ENCODE data around the gene TPK1. TPM values are rescaled to one million over a fixed set of nuclear protein-coding genes. Genes with fewer than 3 reads are reported as not detected.

The TPK1 gene
- total RNA-seq, 1 donor from 2014 or later: 2.2 TPM

DNA sequence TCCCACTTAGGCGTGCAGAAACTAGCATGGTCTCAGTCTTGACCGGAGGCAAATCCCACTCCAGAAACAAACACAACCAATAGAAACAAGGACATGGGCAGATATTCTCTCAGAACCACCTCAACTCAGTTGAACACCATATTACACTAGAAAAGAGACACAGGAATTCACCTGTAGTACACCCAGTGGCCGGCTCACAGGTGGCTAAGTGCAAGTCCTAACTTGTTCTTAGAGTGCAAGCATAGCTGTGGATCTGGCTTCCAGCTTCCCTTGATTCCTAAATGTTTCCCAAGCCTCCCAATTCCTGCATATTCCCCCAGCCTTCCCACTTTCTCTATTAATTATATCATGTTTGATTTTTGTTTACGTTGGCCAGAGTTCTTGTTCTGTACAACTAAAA lies 164.4 kb downstream of the TPK1 start:
- H3K27ac Mint-ChIP-seq: no peak overlapping the region

DNA sequence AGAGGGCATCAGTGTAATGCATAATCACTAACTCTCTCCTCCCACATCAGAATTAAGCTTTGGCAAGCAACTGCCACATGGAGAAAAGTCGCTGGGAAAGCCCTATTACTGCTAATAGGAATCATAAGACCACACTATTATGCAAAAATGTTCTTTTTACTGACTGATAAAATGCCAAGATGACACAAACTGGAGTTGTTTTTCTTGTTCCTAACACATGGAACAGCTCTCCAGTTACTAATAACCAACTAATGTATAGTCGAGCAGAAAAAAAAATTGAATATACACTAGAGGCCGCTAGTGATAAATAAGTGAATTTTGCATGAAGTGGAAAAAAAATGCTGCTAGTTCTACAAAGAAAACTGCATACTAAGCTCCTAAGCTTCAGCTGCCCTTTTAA lies 165.6 kb downstream of the TPK1 start:
- Mint-ChIP-seq H3K9me3 (ENCODE audit: low read depth) (no peaks in the 10 kb centered on the region), H3K4me3 (ENCODE audit: low read depth) (no peak overlapping the region), H3K4me1 (ENCODE audit: low read depth) (peaks cover 4% of the 10 kb centered on the region), H3K27me3 (no peaks in the 10 kb centered on the region), H3K27ac (no peak overlapping the region), H3K36me3 (ENCODE audit: insufficient read depth) (no peaks in the 10 kb centered on the region)
- no peak for DNase-seq (ENCODE audit: low spot score, unreplicated experiment)
- TF ChIP-seq, protein P1, sequence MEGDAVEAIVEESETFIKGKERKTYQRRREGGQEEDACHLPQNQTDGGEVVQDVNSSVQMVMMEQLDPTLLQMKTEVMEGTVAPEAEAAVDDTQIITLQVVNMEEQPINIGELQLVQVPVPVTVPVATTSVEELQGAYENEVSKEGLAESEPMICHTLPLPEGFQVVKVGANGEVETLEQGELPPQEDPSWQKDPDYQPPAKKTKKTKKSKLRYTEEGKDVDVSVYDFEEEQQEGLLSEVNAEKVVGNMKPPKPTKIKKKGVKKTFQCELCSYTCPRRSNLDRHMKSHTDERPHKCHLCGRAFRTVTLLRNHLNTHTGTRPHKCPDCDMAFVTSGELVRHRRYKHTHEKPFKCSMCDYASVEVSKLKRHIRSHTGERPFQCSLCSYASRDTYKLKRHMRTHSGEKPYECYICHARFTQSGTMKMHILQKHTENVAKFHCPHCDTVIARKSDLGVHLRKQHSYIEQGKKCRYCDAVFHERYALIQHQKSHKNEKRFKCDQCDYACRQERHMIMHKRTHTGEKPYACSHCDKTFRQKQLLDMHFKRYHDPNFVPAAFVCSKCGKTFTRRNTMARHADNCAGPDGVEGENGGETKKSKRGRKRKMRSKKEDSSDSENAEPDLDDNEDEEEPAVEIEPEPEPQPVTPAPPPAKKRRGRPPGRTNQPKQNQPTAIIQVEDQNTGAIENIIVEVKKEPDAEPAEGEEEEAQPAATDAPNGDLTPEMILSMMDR (IDR thresholded peaks at IDR 0.05; ENCODE audit: unreplicated experiment): no peak

More for the DNA sequence above, 164.4 kb downstream of the TPK1 start:
- Mint-ChIP-seq H3K9me3 (ENCODE audit: low read depth) (no peaks in the 10 kb centered on the region), H3K4me1 (ENCODE audit: low read depth) (no peaks in the 10 kb centered on the region), H3K27me3 (no peaks in the 10 kb centered on the region), H3K36me3 (ENCODE audit: insufficient read depth) (no peaks in the 10 kb centered on the region), H3K4me3 (ENCODE audit: low read depth) (no peak overlapping the region)
- TF ChIP-seq, protein P1 (IDR thresholded peaks at IDR 0.05; ENCODE audit: unreplicated experiment): no peak
- DNase-seq (ENCODE audit: low spot score, unreplicated experiment): no peak

DNA sequence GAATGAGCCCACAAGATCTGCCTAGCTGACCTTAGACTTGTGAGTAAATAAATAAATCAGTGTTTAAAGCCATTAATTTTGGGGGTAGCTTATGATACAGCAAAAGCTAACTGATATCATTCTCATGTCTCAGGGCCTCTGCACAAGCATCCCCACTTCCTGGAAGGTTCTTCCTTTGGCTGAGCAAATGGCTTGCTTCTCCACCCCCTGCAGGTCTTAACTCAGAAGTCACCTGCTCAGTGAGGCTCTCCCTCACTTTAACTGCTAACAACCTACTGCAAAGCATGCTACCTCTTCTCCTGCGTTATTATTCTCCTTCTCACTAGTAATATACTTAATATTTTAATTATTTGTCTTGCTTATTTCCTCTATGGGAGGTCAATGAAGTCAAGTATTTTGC lies 167.3 kb downstream of the TPK1 start:
- DNase-seq (ENCODE audit: low spot score, unreplicated experiment): no peak
- H3K36me3 Mint-ChIP-seq (ENCODE audit: insufficient read depth): peaks cover 2% of the 10 kb centered on the region

DNA sequence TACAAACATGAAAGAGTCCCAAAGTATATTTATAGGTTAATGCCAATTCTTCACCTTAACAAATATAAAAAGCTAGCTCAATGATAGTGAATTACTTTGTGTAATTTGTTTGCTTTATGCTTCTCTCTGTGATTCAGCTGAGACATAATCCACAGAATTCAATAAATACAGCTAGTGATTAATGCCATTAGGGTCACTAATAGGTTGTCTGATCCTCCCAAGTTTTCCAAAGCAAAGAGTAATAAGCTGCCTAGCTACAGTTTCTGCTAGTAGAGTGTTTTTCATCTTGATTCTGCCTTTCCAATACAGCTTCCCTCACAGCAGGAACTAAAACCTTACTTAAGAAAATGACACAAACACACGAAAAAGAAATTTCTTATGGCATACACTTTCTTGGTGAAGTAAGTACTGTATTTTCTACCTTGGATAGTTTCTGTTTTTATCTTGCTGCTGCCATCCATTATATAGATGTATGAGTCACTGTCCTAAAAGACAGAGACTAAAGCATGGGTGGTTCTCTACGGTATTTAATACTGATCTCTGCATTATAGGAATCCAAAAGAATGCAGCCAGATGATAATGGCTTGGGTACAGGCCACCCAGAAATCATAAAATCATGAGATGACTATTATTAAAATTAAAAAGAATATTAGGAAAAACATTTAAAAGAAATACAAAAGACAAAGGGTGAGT lies 170.0 kb downstream of the TPK1 start:
- Mint-ChIP-seq H3K36me3 (ENCODE audit: insufficient read depth) (peaks cover 2% of the 10 kb centered on the region), H3K27me3 (no peaks in the 10 kb centered on the region), H3K9me3 (ENCODE audit: low read depth) (peaks cover 6% of the 10 kb centered on the region), H3K4me1 (ENCODE audit: low read depth) (peaks cover 4% of the 10 kb centered on the region), H3K27ac (no peak overlapping the region), H3K4me3 (ENCODE audit: low read depth) (no peak overlapping the region)
- TF ChIP-seq, protein P1 (IDR thresholded peaks at IDR 0.05; ENCODE audit: unreplicated experiment): no peak
- DNase-seq (ENCODE audit: low spot score, unreplicated experiment): no peak

More for the DNA sequence above, 167.3 kb downstream of the TPK1 start:
- TF ChIP-seq, protein P1 (IDR thresholded peaks at IDR 0.05; ENCODE audit: unreplicated experiment): no peak
- Mint-ChIP-seq H3K4me3 (ENCODE audit: low read depth) (no peak overlapping the region), H3K27me3 (no peaks in the 10 kb centered on the region), H3K27ac (no peak overlapping the region), H3K9me3 (ENCODE audit: low read depth) (peaks cover 6% of the 10 kb centered on the region), H3K4me1 (ENCODE audit: low read depth) (peaks cover 4% of the 10 kb centered on the region)

DNA sequence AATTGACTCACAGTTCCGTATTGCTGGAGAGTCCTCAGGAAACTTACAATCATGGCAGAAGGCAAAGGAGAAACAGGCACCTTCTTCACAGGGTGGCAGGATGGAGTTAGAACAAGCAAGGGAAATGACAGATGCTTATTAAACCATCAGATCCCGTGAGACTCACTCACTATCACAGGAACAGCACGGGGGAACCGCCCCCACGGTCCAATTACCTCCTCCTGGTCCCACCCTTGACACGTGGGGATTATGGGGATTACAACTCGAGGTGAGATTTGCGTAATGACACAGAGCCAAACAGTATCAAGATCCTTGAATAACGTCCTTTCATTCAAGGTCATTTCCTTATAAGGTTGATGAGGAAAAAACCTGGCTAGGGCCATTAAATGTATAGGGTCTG lies 176.6 kb downstream of the TPK1 start:
- Mint-ChIP-seq H3K36me3 (ENCODE audit: insufficient read depth) (no peaks in the 10 kb centered on the region), H3K9me3 (ENCODE audit: low read depth) (no peaks in the 10 kb centered on the region), H3K4me3 (ENCODE audit: low read depth) (no peak overlapping the region)

More for the DNA sequence above, 176.6 kb downstream of the TPK1 start:
- Mint-ChIP-seq H3K4me1 (ENCODE audit: low read depth) (peaks cover 4% of the 10 kb centered on the region), H3K27me3 (no peaks in the 10 kb centered on the region), H3K27ac (no peak overlapping the region)
- TF ChIP-seq, protein P1 (IDR thresholded peaks at IDR 0.05; ENCODE audit: unreplicated experiment): no peak
- no peak for DNase-seq (ENCODE audit: low spot score, unreplicated experiment)
